HG03135 (cell line): ENCODE measurements around the gene HOXA11.

Experiments
- ATAC-seq: cut with Tn5 transposase; IDR thresholded peaks from one replicate; pipeline ENCODE4 v1.9.1; 2021; ENCODE audit warnings: mild to moderate bottlenecking, moderate library complexity; ENCODE audit not compliant: unreplicated experiment

HOXA11 gene

GRCh38 chr7:27171325-27171636, 13.8 kb downstream of the HOXA11 start:
- ATAC-seq, result no peak

GRCh38 chr7:27170426-27171324, 14.4 kb downstream of the HOXA11 start:
- no peak for ATAC-seq

DNA sequence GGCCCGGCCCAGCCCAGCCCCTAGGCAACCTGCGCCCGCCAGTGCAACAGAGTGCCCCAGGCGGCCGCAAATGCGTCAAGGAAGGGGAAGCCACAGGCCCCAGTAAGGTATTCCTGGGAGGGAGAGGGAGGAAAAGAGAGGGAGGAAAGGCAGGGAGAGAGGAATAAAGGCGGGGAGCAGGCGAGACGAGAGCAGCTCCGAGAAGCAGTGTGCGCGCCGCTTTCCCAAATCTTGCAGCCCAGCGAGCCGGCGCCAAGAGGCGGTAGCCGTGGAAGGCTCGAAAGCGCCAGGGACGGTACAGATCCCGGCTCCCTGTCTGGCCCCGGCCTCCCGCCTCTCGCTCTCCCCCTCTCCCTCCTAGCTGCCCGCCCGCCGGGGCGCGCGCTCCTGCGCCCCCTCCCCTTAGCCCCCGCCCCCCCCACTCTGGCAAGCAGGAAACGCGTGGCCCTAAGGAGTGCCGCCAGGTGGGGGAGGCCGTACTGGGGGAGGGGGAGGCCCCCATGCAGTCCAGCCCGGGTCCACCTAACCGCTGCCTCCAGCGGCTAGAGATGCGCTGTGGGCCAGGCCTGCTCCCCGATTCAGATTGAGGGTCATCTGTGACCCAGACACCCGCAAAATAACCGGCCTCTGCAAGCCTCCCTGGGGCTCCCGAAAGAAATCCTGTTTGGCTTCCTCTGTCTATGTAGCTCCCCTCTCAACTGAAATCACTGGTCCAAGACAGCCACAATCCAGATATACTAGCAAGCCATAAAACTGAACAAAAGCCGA, 15.2 kb downstream of the HOXA11 start:
- ATAC-seq, result no peak

DNA sequence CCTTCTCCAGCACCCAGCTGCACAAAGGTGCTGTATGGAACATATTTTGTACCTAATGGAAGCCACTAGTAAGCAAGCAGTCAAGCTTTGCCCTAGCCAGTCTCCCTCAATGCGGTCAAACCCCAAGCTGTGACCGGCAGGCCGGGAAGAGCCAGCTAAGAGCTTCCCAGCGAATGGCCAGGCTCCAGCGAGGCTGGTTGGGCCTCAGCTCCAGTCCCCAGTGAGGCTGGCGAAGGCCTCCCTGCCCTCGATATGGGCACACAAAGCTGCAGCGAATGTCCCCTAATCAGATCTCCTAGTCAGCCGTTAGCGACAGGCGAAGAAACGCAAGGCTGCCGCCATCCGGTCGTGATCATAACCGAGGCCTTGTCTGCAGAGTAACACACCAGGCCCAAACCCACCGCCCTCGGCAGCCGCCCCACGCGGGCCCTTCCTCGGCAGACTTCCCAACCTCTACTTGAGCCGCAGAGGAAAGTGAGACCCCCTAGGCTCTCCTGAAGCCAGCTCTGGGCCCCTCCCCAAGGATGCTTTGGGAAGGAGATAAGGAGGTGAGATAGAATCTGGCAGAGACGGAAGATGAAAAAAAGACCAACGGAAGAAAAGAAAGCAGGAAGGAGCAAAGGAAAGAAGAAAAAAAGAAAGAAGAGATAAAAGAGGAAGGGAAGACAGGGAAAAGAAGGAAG, 16.6 kb downstream of the HOXA11 start:
- no peak for ATAC-seq

- ATAC-seq, result no peak
These were observed 17.1 kb downstream of the HOXA11 start for GRCh38 chr7:27167916-27168264.

DNA sequence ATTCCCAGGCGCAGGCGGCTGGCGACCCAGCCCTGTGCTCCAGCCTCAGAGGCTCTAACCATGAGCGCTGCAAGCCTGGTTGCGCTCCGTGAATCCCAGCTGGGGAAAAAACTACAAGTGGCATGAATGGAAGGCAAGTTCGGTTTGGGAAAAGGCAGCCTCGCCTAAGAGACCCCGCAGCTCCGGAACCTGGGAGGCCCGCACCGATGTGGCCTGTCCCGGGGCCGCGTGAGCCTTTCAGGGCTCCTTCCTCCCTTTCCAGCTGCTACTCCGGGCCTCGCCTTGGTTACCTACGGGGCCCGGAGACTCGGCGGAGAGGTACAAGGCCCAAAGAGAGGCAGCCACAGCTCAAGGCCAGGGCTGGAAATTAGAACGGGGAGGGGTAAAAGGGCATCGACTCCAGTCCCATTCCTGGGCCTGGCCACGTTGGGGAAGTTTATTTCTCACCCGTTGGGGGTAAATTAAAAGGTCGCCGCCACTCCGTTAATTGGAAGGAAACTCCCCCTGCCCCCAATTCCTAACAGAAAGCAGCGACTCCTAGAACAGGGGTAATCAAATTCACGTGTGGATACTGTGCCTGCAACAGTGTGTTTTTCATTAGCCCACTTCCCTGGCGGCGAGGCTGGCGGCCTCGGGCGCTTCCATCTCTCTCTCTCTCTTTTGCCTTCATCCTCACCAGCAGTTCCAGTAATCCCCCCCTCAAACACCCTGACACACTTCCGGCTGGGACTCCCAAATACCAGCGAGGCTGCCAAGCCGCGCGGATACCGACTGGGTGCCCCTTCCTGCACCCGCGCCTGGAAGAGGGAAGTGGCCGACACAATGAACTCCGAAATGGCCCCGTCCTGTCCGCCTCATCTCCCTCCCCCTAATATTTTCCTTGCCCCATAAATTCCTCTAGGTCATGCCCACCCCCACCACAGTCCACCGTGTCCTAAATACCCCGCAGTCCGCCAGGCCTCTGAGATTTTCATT, 18.2 kb downstream of the HOXA11 start:
- no peak for ATAC-seq

DNA sequence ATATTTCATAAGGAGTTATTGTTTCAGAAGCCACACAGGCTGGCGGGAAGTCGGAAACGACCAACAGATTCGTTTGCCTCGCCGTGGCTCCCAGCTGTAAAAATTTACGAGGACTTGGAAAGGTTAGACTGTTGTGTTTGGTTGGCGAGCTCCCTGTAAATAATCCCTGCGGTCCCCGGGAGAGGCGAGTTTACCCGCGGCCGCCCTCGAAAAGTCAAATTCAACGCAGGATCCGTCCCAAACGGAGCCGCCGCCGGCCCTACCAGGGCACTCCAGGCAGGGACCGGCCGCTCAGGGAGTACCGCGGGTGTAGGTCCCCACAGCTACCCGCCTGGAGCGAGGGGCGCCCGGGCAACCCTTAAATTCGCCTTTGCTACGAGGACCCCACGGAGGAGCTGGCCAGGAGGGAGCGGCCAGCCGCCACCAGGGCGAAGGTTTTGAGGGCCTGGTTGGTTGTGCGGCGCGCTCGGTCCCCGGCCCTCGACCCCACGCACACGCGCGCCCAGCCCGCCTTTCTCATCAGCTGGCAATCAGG, 19.0 kb downstream of the HOXA11 start:
- no peak for ATAC-seq

DNA sequence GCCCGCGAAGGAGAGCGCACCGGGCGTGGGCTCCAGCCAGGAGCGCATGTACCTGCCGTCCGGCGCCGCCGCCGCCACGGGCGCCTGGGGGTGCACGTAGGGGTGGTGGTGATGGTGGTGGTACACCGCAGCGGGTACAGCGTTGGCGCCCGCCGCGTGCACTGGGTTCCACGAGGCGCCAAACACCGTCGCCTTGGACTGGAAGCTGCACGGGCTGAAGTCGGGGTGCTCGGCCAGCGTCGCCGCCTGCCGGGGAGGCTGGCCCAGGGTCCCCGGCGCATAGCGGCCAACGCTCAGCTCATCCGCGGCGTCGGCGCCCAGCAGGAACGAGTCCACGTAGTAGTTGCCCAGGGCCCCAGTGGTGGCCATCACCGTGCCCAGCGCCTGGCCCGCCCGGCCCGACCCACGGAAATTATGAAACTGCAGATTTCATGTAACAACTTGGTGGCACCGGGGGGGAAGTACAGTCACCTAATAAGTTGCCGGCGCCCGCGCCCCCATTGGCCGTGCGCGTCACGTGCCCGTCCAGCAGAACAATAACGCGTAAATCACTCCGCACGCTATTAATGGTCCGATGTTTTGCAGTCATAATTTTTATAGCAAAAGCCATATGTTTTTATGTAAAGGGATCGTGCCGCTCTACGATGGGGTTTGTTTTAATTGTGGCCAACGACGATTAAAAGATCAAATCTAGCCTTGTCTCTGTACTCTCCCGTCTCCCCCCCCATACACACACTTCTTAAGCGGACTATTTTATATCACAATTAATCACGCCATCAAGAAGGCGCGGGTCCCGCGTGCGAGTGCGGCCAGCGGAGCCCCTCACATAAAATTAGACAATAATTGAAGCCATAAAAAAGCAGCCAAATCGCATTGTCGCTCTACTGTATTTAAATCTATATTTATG, 19.7 kb downstream of the HOXA11 start, which contains the start of gene HOXA9:
Gene HOXA9 (minus strand): TSS at position 449 of the 907 bp plus-strand sequence. CDS start 80 bp downstream, at position 369.
- no peak for ATAC-seq

- no peak for ATAC-seq
These were observed 20.5 kb downstream of the HOXA11 start for GRCh38 chr7:27164367-27165088.

DNA sequence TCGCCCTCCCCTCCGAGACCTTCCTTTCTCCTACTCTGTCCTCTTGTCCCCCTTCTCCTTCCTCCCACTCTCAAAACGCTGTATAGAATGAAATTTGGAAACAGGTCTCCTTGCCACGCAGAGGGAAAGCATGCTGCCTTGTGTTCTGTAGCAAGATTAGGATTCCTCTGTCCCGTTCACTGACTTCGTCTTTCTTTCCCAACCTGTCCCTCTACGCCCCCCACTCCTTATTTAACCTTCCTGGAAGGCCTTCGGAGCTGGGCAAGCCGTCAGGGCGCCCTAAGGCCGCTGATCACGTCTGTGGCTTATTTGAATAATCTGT, 21.0 kb downstream of the HOXA11 start:
- no peak for ATAC-seq

GRCh38 chr7:27163288-27164044, 21.6 kb downstream of the HOXA11 start:
- no peak for ATAC-seq

GRCh38 chr7:27162561-27163287, 22.3 kb downstream of the HOXA11 start:
- no peak for ATAC-seq

- ATAC-seq, result no peak
These were observed 23.1 kb downstream of the HOXA11 start for GRCh38 chr7:27161721-27162560.

GRCh38 chr7:27161214-27161720, 23.8 kb downstream of the HOXA11 start:
- ATAC-seq, result no peak

GRCh38 chr7:27160546-27161213, 24.4 kb downstream of the HOXA11 start:
- ATAC-seq, result peak; percentile 53

DNA sequence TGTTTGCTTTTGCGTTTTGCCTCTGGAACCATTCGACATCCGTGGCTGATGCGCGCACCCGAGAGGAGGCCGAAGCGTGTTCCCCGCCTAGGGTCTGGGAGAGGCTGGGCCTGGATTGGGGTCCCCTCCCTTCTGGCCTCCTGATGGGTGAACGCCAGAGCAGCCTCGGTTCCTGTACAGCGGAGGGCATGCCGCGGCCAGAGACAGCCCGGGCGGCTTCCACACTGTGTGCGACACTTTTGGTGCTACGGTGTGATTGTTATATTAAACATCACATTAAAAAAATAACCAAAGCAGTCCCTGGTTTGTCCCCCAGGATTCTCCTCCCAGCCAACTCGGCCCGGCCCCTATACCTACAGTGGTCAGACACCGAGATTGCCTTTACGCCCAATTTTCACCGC, 24.9 kb downstream of the HOXA11 start:
- ATAC-seq, result no peak
